ENCODE data around the gene SKOR1. TPM values are rescaled to one million over a fixed set of nuclear protein-coding genes. Genes with fewer than 3 reads are reported as not detected.

Gene SKOR1
- polyA plus RNA-seq, 4 donors, result 0.27 to 0.81 (median 0.38) TPM

DNA sequence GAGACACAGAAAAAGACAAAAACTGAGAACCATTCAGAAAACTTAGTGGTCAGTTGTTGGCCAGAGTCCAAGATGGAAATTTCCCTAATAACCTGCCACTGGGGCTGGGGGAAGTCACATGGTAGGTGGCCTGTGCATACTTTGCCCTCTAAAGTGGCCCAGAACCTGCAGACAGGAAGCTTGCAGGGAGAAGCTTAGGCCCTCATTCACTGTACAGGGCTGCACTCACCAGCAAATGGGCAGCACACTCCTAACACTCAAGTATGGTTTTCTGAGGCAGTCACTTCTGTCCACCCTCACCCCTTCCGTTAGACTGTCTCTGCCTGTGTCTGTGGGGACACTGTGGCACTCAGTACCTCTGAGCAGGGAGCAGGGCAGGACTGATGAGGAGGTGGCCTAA lies 29.0 kb downstream of the SKOR1 start:
- Histone ChIP-seq H3K9me3 (ENCODE audit: control insufficient read depth in 2 of 2, insufficient read depth in 1 of 2, low read depth in 1 of 2, low read length in 1 of 2) (no peaks in the 10 kb centered on the region), H3K27me3 (ENCODE audit: control insufficient read depth in 3 of 3, insufficient read depth in 3 of 3, low read length in 3 of 3) (no peaks in the 10 kb centered on the region), H3K4me3 (ENCODE audit: low read depth in 1 of 3, low read length in 3 of 3) (no peak overlapping the region), H3K4me1 (ENCODE audit: control insufficient read depth in 3 of 3, insufficient read depth in 2 of 3, low read depth in 1 of 3, low read length in 2 of 3) (no peaks in the 10 kb centered on the region), H3K36me3 (ENCODE audit: control insufficient read depth in 3 of 3, insufficient read depth in 2 of 3, low read depth in 1 of 3, low read length in 3 of 3) (no peaks in the 10 kb centered on the region), H3K27ac (ENCODE audit: low read depth in 1 of 3, low read length in 2 of 3) (no peak overlapping the region)
- DNase-seq (peak in 1 of 2 donors; percentile 35), FAIRE-seq (no peak)
- WGBS, 3 donors, result 86 to 90% (median 89%) methylated on average over 1 of the region's 1 CpG

DNA sequence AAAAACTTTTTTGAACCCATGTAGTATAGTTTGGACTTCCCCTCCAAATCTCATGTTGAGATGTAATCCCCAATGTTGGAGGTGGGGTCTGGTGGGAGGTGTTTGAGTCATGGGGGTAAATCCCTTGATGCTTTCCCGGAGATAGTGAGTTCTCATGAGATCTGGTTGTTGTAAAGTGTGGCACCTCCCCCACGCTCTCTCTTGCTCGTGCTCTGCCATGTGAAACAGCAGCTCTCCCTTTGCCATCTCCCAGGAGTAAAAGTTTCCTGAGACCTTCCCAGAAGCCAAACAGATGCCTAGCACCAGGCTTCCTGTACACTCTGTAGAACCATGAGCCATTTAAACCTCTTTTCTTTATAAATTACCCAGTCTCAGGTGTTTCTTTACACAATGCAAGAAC lies 30.5 kb downstream of the SKOR1 start:
- H3K27me3 ChIP-seq (ENCODE audit: control insufficient read depth in 3 of 3, insufficient read depth in 3 of 3, low read length in 3 of 3), result no peaks in the 10 kb centered on the region
- FAIRE-seq, result no peak
- 62 to 82% (median 80%) methylated on average over 3 of the region's 3 CpGs for WGBS, 3 donors
- H3K4me1 ChIP-seq (ENCODE audit: control insufficient read depth in 3 of 3, insufficient read depth in 2 of 3, low read depth in 1 of 3, low read length in 2 of 3), result no peaks in the 10 kb centered on the region
- no peaks in the 10 kb centered on the region for H3K9me3 ChIP-seq (ENCODE audit: control insufficient read depth in 2 of 2, insufficient read depth in 1 of 2, low read depth in 1 of 2, low read length in 1 of 2)
- no peak for DNase-seq
- no peaks in the 10 kb centered on the region for H3K36me3 ChIP-seq (ENCODE audit: control insufficient read depth in 3 of 3, insufficient read depth in 2 of 3, low read depth in 1 of 3, low read length in 3 of 3)
- H3K27ac ChIP-seq (ENCODE audit: low read depth in 1 of 3, low read length in 2 of 3), result no peak overlapping the region
- H3K4me3 ChIP-seq (ENCODE audit: low read depth in 1 of 3, low read length in 3 of 3), result no peak overlapping the region

- Histone ChIP-seq H3K27ac (ENCODE audit: low read depth in 1 of 3, low read length in 2 of 3) (no peak overlapping the region), H3K36me3 (ENCODE audit: control insufficient read depth in 3 of 3, insufficient read depth in 2 of 3, low read depth in 1 of 3, low read length in 3 of 3) (no peaks in the 10 kb centered on the region), H3K4me1 (ENCODE audit: control insufficient read depth in 3 of 3, insufficient read depth in 2 of 3, low read depth in 1 of 3, low read length in 2 of 3) (no peaks in the 10 kb centered on the region), H3K9me3 (ENCODE audit: control insufficient read depth in 2 of 2, insufficient read depth in 1 of 2, low read depth in 1 of 2, low read length in 1 of 2) (no peaks in the 10 kb centered on the region), H3K27me3 (ENCODE audit: control insufficient read depth in 3 of 3, insufficient read depth in 3 of 3, low read length in 3 of 3) (no peaks in the 10 kb centered on the region), H3K4me3 (ENCODE audit: low read depth in 1 of 3, low read length in 3 of 3) (no peak overlapping the region)
- FAIRE-seq, result no peak
- WGBS, 3 donors, result 54 to 79% (median 56%) methylated on average over 3 of the region's 3 CpGs
- DNase-seq, result no peak
Measured at GRCh38 chr15:67857220-67857619, 31.9 kb downstream of the SKOR1 start.

DNA sequence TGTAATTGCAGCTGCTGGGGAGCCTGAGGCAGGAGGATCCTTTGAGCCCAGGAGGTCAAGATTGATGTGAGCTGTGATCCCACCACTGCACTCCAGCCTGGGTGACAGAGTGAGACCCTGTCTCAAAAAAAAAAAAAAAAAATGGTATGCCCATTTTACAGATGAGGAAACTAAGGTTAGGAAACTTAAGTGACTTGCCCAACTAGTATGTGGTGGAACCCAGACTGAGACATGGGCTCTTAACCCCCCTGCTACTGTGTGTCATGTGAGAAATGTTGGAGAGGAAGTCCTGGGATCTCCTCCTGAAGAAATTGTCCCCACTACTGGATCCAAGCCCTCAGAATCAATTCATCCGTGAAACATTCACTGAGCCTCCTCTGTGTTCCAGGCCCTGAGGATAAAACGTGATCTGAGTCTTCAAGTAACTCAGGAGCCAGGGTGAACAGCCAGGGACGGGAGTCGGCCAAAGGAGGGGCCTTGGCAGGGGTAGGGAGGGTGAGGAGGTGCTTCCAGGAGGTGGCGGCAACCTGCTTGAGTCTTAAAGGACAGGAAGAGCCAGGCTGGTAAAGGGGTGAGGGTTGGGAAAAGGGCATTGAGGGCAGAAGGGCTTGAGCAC lies 34.1 kb downstream of the SKOR1 start:
- no peak for DNase-seq
- Histone ChIP-seq H3K4me3 (ENCODE audit: low read depth in 1 of 3, low read length in 3 of 3) (no peak overlapping the region), H3K4me1 (ENCODE audit: control insufficient read depth in 3 of 3, insufficient read depth in 2 of 3, low read depth in 1 of 3, low read length in 2 of 3) (peaks cover 0 to 9% (median 0%) of the 10 kb centered on the region in 3 donors), H3K27ac (ENCODE audit: low read depth in 1 of 3, low read length in 2 of 3) (no peak overlapping the region), H3K36me3 (ENCODE audit: control insufficient read depth in 3 of 3, insufficient read depth in 2 of 3, low read depth in 1 of 3, low read length in 3 of 3) (no peaks in the 10 kb centered on the region), H3K9me3 (ENCODE audit: control insufficient read depth in 2 of 2, insufficient read depth in 1 of 2, low read depth in 1 of 2, low read length in 1 of 2) (no peaks in the 10 kb centered on the region), H3K27me3 (ENCODE audit: control insufficient read depth in 3 of 3, insufficient read depth in 3 of 3, low read length in 3 of 3) (no peaks in the 10 kb centered on the region)
- 59 to 74% (median 69%) methylated on average over 5 of the region's 5 CpGs for WGBS, 3 donors
- FAIRE-seq, result no peak

GRCh38 chr15:67861983-67862382 lies 36.7 kb downstream of the SKOR1 start:
- FAIRE-seq (no peak), DNase-seq (no peak)
- Histone ChIP-seq H3K27me3 (ENCODE audit: control insufficient read depth in 3 of 3, insufficient read depth in 3 of 3, low read length in 3 of 3) (no peaks in the 10 kb centered on the region), H3K4me3 (ENCODE audit: low read depth in 1 of 3, low read length in 3 of 3) (no peak overlapping the region), H3K9me3 (ENCODE audit: control insufficient read depth in 2 of 2, insufficient read depth in 1 of 2, low read depth in 1 of 2, low read length in 1 of 2) (no peaks in the 10 kb centered on the region), H3K36me3 (ENCODE audit: control insufficient read depth in 3 of 3, insufficient read depth in 2 of 3, low read depth in 1 of 3, low read length in 3 of 3) (no peaks in the 10 kb centered on the region), H3K4me1 (ENCODE audit: control insufficient read depth in 3 of 3, insufficient read depth in 2 of 3, low read depth in 1 of 3, low read length in 2 of 3) (peaks cover 0 to 9% (median 0%) of the 10 kb centered on the region in 3 donors), H3K27ac (ENCODE audit: low read depth in 1 of 3, low read length in 2 of 3) (no peak overlapping the region)
- WGBS, 3 donors, result 86 to 96% (median 86%) methylated on average over 3 of the region's 3 CpGs

DNA sequence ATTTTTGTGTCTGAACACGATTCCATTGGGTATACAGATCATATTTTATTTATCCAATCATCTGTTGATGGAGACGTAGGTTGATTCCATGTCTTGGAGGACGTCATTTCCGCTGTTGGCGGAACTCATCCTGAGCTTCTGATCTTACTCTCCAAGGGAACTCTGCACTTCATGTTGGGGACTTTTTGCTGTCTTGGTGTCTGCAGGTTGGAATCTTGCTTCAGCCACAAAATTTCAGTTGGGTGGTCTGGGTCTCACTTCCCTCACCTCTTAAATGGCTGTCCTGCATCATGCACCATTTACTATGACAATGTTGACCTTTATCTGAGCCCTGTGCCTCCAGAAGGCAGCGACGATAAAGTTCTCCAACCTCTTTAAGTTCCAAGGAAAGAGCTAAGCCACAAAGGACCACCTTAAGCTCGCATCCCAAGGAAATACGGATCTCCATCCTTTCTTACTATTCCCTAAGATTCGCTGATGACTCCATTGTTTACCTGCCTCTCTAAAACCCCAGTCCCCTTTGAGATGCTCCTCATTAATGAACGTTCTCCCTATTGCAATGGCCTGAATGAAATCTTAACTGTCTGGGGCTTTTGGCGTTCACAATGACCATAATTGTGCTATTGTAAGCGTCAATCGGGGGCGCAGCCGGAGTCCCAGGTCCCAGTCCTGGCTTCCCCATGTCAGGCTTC lies 37.6 kb downstream of the SKOR1 start:
- H3K27me3 ChIP-seq (ENCODE audit: control insufficient read depth in 3 of 3, insufficient read depth in 3 of 3, low read length in 3 of 3), result no peaks in the 10 kb centered on the region
- H3K4me1 ChIP-seq (ENCODE audit: control insufficient read depth in 3 of 3, insufficient read depth in 2 of 3, low read depth in 1 of 3, low read length in 2 of 3), result peaks cover 0 to 9% (median 0%) of the 10 kb centered on the region in 3 donors
- H3K9me3 ChIP-seq (ENCODE audit: control insufficient read depth in 2 of 2, insufficient read depth in 1 of 2, low read depth in 1 of 2, low read length in 1 of 2), result no peaks in the 10 kb centered on the region
- DNase-seq, result no peak
- no peak overlapping the region for H3K27ac ChIP-seq (ENCODE audit: low read depth in 1 of 3, low read length in 2 of 3)
- no peaks in the 10 kb centered on the region for H3K36me3 ChIP-seq (ENCODE audit: control insufficient read depth in 3 of 3, insufficient read depth in 2 of 3, low read depth in 1 of 3, low read length in 3 of 3)
- H3K4me3 ChIP-seq (ENCODE audit: low read depth in 1 of 3, low read length in 3 of 3), result peak overlapping the region in 1 of 3 donors; percentile 56
- FAIRE-seq, result no peak
- WGBS, 3 donors, result 55 to 58% (median 55%) methylated on average over 16 of the region's 16 CpGs

DNA sequence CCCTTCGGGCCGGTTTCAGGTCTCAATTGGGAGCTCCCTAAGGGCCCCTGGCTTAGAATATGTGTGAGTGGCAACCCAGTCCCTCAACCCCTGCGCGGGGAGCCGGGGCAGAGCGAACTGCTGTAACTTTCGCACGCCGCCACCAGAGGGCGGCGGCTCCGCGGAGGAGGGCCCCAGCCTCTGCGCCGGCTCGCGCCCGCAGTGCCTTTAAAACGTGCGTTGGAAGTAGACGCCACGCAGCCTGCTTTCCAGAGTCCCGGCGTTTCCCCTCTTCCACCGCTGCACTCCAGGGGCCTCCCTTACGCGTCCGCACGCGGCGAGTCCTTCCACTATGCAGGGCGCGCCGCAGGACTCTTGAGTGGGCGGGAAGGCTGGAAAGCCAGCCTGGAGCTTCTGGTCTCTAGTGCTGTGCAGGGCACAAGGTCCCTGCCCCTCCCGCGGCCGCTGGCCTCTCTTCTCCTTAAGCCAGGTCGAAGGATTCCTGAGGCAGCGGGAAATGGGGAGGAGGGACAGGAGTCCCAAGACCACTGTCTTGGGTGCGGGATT lies 38.2 kb downstream of the SKOR1 start:
- FAIRE-seq (no peak), DNase-seq (peak; percentile 80 to 91)
- Histone ChIP-seq H3K36me3 (ENCODE audit: control insufficient read depth in 3 of 3, insufficient read depth in 2 of 3, low read depth in 1 of 3, low read length in 3 of 3) (no peaks in the 10 kb centered on the region), H3K4me3 (ENCODE audit: low read depth in 1 of 3, low read length in 3 of 3) (peak overlapping the region in 2 of 3 donors; percentile 45 to 56), H3K4me1 (ENCODE audit: control insufficient read depth in 3 of 3, insufficient read depth in 2 of 3, low read depth in 1 of 3, low read length in 2 of 3) (peaks cover 0 to 9% (median 0%) of the 10 kb centered on the region in 3 donors), H3K27me3 (ENCODE audit: control insufficient read depth in 3 of 3, insufficient read depth in 3 of 3, low read length in 3 of 3) (no peaks in the 10 kb centered on the region), H3K27ac (ENCODE audit: low read depth in 1 of 3, low read length in 2 of 3) (peak overlapping the region in 1 of 3 donors; percentile 47), H3K9me3 (ENCODE audit: control insufficient read depth in 2 of 2, insufficient read depth in 1 of 2, low read depth in 1 of 2, low read length in 1 of 2) (no peaks in the 10 kb centered on the region)
- WGBS, 3 donors, result 2 to 3% (median 3%) methylated on average over 35 to 41 of the region's 41 CpGs

- Histone ChIP-seq H3K4me1 (ENCODE audit: control insufficient read depth in 3 of 3, insufficient read depth in 2 of 3, low read depth in 1 of 3, low read length in 2 of 3) (peaks cover 0 to 9% (median 0%) of the 10 kb centered on the region in 3 donors), H3K9me3 (ENCODE audit: control insufficient read depth in 2 of 2, insufficient read depth in 1 of 2, low read depth in 1 of 2, low read length in 1 of 2) (peaks cover 2 to 9% of the 10 kb centered on the region in 2 donors), H3K4me3 (ENCODE audit: low read depth in 1 of 3, low read length in 3 of 3) (no peak overlapping the region), H3K27ac (ENCODE audit: low read depth in 1 of 3, low read length in 2 of 3) (no peak overlapping the region), H3K27me3 (ENCODE audit: control insufficient read depth in 3 of 3, insufficient read depth in 3 of 3, low read length in 3 of 3) (no peaks in the 10 kb centered on the region), H3K36me3 (ENCODE audit: control insufficient read depth in 3 of 3, insufficient read depth in 2 of 3, low read depth in 1 of 3, low read length in 3 of 3) (no peaks in the 10 kb centered on the region)
- WGBS, 3 donors, result 80 to 93% (median 85%) methylated on average over 3 of the region's 3 CpGs
- DNase-seq (no peak), FAIRE-seq (no peak)
Measured at GRCh38 chr15:67865331-67865730, 40.0 kb downstream of the SKOR1 start.
